AG04450 (cell line): ENCODE data around the gene SEPHS2. TPM values are rescaled to one million over a fixed set of nuclear protein-coding genes. Genes with fewer than 3 reads are reported as not detected.

ENCODE experiments used
- CTCF ChIA-PET: fragments of 300-600, 350-600 bp; formaldehyde crosslinking; extraction: SDS; loops from one replicate; lab custom pipeline; 2022; ENCODE audit warnings: antibody characterized with exemption, inconsistent platforms; lab: Charles Lee
- POLR2A ChIA-PET: fragments of 350-600 bp; formaldehyde crosslinking; extraction: SDS; loops from one replicate; lab custom pipeline; 2021; ENCODE audit warnings: antibody characterized with exemption, inconsistent platforms; lab: Yijun Ruan, JAX
- DNase-seq: peaks from one replicate; pipeline ENCODE4 v3.0.0-alpha.2; 2011; ENCODE audit warnings: low read depth, low spot score
- H3K27ac ChIP-seq: one replicate; pipeline ENCODE4 v1.5.1; 2012; ENCODE audit warnings: low read depth, low read length, control low read depth
- H3K27me3 ChIP-seq: one replicate; pipeline ENCODE4 v1.6.0; 2012; ENCODE audit warnings: low read length; ENCODE audit not compliant: control insufficient read depth, insufficient read depth
- H3K4me3 ChIP-seq: 2 replicates; pipeline ENCODE4 v1.5.1; 2011; ENCODE audit warnings: mild to moderate bottlenecking, low read depth, low read length, control low read depth
- H3K9me3 ChIP-seq: 2 replicates; pipeline ENCODE4 v1.5.1; 2012; ENCODE audit warnings: low read length; ENCODE audit not compliant: control insufficient read depth, insufficient read depth
- polyA plus RNA-seq: library from polyadenylated mRNA; depleted of rRNA; stranded (reverse); fragments of >200 nt; gene quantifications from 2 replicates; pipeline ENCODE4 v1.2.3, GENCODE V29; 2011
- TF ChIP-seq, protein P1 (sequence below): IDR thresholded peaks from 2 replicates; pipeline ENCODE4 v1.5.1; 2011; ENCODE audit warnings: low read depth, low read length, control low read depth, inconsistent platforms

Gene SEPHS2
- polyA plus RNA-seq, 1 experiment: 47.1 TPM

DNA sequence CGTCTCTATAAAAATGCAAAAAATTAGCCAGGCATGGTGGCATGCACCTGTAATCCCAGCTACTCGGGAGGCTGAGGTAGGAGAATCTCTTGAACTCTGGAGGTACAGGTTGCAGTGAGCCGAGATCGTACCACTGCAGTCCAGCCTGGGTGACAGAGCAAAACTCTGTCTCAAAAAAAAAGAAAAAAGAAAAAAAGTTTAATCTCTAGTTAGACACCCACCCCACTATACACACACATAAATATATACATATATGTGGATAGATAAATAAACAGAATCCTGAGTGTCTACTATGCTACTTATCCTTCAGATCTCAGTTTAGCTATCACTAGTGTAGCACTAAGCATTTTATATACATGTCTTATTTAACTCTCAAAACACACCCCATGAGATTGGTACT is 45.6 kb upstream of the SEPHS2 start:
- ChIA-PET POLR2A (no interaction called here), CTCF (no interaction called here)

DNA sequence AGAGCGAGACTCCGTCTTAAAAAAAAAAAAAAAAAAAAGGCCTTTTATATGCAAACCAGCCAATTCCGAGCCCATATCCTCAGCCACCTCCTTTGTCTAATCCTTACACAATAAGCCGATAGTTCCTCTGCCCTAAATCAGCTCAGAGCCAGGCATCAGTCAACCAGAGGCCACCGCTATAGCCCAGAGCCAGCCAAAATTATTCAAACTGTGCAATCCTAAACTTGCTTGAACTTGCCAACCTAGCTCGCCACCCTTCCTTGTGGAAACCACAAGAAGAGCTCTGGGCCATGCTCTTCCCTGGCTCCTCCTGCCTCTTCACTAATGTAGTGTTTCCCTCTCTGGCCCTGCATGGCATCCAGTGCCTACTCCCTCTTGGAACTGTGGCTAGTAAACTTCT is 44.5 kb upstream of the SEPHS2 start:
- H3K27me3 ChIP-seq: peaks cover 6% of the 10 kb centered on the region
- DNase-seq: no peak
- no peak overlapping the region for H3K27ac ChIP-seq
- ChIA-PET CTCF (interaction anchor here (0.6 to 0.8 kb wide), 2 partner anchors 26 to 41 kb away, joined by 3 to 5 read pairs; no protein-coding TSS in a partner anchor), POLR2A (no interaction called here)
- TF ChIP-seq, protein P1, sequence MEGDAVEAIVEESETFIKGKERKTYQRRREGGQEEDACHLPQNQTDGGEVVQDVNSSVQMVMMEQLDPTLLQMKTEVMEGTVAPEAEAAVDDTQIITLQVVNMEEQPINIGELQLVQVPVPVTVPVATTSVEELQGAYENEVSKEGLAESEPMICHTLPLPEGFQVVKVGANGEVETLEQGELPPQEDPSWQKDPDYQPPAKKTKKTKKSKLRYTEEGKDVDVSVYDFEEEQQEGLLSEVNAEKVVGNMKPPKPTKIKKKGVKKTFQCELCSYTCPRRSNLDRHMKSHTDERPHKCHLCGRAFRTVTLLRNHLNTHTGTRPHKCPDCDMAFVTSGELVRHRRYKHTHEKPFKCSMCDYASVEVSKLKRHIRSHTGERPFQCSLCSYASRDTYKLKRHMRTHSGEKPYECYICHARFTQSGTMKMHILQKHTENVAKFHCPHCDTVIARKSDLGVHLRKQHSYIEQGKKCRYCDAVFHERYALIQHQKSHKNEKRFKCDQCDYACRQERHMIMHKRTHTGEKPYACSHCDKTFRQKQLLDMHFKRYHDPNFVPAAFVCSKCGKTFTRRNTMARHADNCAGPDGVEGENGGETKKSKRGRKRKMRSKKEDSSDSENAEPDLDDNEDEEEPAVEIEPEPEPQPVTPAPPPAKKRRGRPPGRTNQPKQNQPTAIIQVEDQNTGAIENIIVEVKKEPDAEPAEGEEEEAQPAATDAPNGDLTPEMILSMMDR: no peak
- no peaks in the 10 kb centered on the region; the same call in 1 of the 2 replicates for H3K9me3 ChIP-seq
- H3K4me3 ChIP-seq: no peak overlapping the region

More for the DNA sequence above, 45.6 kb upstream of the SEPHS2 start:
- Histone ChIP-seq H3K9me3 (no peaks in the 10 kb centered on the region; the same call in 1 of the 2 replicates), H3K4me3 (no peak overlapping the region), H3K27me3 (peaks cover 6% of the 10 kb centered on the region), H3K27ac (no peak overlapping the region)
- no peak for DNase-seq
- TF ChIP-seq, protein P1: no peak

DNA sequence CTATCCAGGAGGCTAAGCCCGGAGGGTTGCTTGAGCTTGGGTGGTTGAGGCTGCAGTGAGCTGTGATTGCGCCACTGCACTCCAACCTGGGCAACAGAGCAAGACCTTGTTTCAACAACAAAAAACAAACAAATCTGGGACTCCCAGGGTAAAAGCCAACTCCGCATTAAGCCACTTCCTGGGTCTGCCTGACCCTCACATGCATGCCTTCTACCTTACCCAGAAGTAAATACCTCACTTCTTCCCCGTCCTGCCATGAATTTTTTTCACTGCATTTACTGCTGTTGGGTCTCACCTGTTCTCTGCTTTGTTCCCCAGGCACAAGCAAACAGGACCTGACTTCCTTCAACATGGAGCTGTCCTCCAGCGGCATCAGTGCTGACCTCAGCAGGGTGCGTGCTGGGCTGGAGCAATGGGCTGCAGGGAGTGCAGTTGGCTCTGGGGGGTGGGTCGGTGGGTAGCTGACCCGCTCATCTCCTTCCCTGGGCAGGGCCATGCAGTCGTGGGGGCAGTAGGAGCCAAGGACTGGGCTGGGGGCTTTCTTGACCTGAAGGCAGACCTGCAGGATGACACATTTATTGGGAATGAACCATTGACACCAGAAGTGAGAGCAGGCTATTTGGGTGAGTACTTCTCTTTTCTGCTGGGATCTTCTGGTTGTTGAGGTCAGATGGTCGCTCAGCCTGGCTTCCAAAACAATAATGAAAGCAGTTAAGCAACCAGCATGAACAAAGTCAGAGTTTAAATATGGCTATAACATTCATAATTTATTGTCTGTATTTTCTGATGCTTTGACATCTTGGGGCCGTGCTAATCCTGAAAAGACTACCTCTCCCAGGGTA is 43.3 kb upstream of the SEPHS2 start:
- TF ChIP-seq, protein P1: no peak
- no peak for DNase-seq
- Histone ChIP-seq H3K4me3 (no peak overlapping the region), H3K27ac (no peak overlapping the region), H3K9me3 (no peaks in the 10 kb centered on the region; the same call in 1 of the 2 replicates), H3K27me3 (peaks cover 6% of the 10 kb centered on the region)
- CTCF ChIA-PET: interaction anchor here (1.7 kb wide), 1 partner anchor 39 kb away, joined by 4 read pairs; no protein-coding TSS in a partner anchor
- POLR2A ChIA-PET: no interaction called here

DNA sequence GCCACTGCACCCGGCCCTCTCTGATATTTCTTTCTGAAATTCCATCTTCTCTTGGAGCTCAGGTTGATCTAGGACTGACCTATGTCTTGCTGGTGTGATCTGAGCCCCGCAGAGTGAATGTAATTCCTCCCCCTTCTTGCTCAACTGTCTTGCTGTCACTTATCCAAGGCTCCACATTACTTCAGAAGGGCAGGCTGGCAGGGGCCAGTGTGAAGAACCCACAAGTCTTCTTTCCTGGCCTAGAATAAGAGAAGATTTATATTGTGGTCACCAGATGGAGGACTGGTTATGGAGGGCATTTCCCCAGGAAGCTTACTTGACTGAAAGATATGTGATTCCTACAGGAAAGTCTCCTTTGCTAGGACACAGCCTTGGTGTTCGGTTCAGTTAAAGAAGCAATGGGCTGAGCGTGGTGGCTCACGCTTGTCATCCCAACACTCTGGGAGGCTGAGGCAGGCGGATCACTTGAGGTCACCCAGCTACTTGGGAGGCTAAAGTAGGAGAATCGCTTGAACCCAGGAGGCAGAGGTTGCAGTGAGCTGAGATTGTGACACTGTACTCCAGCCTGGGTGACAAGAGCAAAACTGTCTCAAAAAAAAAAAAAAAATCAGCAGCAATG is 40.3 kb upstream of the SEPHS2 start:
- ChIA-PET POLR2A (interaction anchor here (0.7 kb wide), 1 partner anchor 137 kb away, joined by 5 read pairs; no protein-coding TSS in a partner anchor), CTCF (interaction anchor here (0.7 kb wide), 1 partner anchor 36 kb away, joined by 3 read pairs; no protein-coding TSS in a partner anchor)
- no peak for DNase-seq

More for the DNA sequence above, 40.3 kb upstream of the SEPHS2 start:
- H3K27ac ChIP-seq: no peak overlapping the region
- H3K9me3 ChIP-seq: no peaks in the 10 kb centered on the region
- TF ChIP-seq, protein P1: no peak
- H3K27me3 ChIP-seq: peaks cover 10% of the 10 kb centered on the region
- H3K4me3 ChIP-seq: no peak overlapping the region
